ENCODE measurements around the gene ECE1. TPM values are rescaled to one million over a fixed set of nuclear protein-coding genes. Genes with fewer than 3 reads are reported as not detected.

The ECE1 gene
- total and polyA plus RNA-seq, 2 of the 13 experiments (the other 11 are each of a cell fraction or from before 2014, with no cell fraction given): 13.5 to 21.2 TPM

DNA sequence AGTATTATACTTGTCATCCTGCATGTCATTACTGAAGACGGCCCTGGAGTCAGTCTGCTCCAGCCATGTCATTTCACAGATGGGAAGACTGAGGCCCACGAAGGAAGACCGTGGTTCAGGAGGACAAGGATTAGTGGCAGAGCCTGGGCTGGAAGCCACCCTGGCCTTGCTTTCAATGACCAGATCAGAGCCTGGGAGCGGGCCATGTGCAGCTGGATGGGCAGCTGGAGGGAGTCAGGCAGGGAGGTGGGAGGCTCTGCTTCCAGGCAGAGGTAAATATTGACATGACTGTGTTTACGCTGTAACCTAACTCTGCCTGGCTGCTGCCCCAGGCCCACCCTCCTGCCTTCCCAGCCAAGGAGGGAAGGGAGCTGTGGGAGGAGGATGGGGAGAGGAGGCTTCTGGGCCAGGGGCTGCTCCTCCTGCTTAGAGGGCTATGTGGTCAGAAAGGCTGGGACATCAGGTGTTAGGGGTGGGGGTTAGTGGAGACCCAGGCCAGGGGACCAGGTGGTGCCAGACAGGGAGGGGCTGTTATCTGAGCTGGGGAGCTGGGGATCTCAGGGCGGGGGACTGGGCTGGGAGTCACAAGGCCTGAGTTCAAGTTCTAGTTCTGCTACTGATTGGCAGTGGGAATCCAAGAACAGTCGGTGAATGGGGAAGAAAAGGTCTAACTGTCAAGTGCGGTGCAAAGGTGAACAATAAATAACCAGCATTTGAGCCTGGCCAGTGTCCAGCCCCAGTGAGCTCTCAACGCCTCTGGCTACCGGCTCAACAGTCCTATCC, 48.5 kb upstream of the ECE1 start (continued):
- TF ChIP-seq, protein P1, sequence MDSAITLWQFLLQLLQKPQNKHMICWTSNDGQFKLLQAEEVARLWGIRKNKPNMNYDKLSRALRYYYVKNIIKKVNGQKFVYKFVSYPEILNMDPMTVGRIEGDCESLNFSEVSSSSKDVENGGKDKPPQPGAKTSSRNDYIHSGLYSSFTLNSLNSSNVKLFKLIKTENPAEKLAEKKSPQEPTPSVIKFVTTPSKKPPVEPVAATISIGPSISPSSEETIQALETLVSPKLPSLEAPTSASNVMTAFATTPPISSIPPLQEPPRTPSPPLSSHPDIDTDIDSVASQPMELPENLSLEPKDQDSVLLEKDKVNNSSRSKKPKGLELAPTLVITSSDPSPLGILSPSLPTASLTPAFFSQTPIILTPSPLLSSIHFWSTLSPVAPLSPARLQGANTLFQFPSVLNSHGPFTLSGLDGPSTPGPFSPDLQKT (CRISPR knock-in tag; IDR thresholded peaks at IDR 0.05; ENCODE audit: borderline replicate concordance): no peak
- TF ChIP-seq DNMT1 (CRISPR knock-in tag; IDR thresholded peaks at IDR 0.05) (0 out of 2 replicates have a peak, but pooled peaks have one; percentile 30), ZFP62 (CRISPR knock-in tag; IDR thresholded peaks at IDR 0.05) (no peak), ATF7-NPFF (CRISPR knock-in tag; IDR thresholded peaks at IDR 0.05; ENCODE audit: low read depth) (no peak; the same call in 1 of the 2 replicates), ZNF335 (CRISPR knock-in tag; IDR thresholded peaks at IDR 0.05) (peak; percentile 36), MXI1 (IDR thresholded peaks at IDR 0.05; ENCODE audit: borderline replicate concordance, low read depth, low read length) (peak; percentile 97; the same call in 2 of the 3 replicates), ZNF350 (CRISPR knock-in tag; IDR thresholded peaks at IDR 0.05; ENCODE audit: borderline replicate concordance, low read depth) (peak; percentile 86), KLF15 (CRISPR knock-in tag; IDR thresholded peaks at IDR 0.05; ENCODE audit: borderline replicate concordance) (no peak)
- TF ChIP-seq, protein P2, sequence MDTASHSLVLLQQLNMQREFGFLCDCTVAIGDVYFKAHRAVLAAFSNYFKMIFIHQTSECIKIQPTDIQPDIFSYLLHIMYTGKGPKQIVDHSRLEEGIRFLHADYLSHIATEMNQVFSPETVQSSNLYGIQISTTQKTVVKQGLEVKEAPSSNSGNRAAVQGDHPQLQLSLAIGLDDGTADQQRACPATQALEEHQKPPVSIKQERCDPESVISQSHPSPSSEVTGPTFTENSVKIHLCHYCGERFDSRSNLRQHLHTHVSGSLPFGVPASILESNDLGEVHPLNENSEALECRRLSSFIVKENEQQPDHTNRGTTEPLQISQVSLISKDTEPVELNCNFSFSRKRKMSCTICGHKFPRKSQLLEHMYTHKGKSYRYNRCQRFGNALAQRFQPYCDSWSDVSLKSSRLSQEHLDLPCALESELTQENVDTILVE (CRISPR knock-in tag; IDR thresholded peaks at IDR 0.05): 0 out of 2 replicates have a peak, but pooled peaks have one; percentile 66
- TF ChIP-seq, protein P3, sequence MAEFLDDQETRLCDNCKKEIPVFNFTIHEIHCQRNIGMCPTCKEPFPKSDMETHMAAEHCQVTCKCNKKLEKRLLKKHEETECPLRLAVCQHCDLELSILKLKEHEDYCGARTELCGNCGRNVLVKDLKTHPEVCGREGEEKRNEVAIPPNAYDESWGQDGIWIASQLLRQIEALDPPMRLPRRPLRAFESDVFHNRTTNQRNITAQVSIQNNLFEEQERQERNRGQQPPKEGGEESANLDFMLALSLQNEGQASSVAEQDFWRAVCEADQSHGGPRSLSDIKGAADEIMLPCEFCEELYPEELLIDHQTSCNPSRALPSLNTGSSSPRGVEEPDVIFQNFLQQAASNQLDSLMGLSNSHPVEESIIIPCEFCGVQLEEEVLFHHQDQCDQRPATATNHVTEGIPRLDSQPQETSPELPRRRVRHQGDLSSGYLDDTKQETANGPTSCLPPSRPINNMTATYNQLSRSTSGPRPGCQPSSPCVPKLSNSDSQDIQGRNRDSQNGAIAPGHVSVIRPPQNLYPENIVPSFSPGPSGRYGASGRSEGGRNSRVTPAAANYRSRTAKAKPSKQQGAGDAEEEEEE (CRISPR knock-in tag; IDR thresholded peaks at IDR 0.05; ENCODE audit: borderline replicate concordance): no peak
- TF ChIP-seq, protein P4, sequence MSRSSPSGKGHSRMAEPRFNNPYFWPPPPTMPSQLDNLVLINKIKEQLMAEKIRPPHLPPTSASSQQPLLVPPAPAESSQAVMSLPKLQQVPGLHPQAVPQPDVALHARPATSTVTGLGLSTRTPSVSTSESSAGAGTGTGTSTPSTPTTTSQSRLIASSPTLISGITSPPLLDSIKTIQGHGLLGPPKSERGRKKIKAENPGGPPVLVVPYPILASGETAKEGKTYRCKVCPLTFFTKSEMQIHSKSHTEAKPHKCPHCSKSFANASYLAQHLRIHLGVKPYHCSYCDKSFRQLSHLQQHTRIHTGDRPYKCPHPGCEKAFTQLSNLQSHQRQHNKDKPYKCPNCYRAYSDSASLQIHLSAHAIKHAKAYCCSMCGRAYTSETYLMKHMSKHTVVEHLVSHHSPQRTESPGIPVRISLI (CRISPR knock-in tag; IDR thresholded peaks at IDR 0.05; ENCODE audit: borderline replicate concordance): peak; percentile 63; the same call in 1 of the 2 replicates
- TF ChIP-seq, protein P5, sequence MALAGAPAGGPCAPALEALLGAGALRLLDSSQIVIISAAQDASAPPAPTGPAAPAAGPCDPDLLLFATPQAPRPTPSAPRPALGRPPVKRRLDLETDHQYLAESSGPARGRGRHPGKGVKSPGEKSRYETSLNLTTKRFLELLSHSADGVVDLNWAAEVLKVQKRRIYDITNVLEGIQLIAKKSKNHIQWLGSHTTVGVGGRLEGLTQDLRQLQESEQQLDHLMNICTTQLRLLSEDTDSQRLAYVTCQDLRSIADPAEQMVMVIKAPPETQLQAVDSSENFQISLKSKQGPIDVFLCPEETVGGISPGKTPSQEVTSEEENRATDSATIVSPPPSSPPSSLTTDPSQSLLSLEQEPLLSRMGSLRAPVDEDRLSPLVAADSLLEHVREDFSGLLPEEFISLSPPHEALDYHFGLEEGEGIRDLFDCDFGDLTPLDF (CRISPR knock-in tag; IDR thresholded peaks at IDR 0.05): no peak
- TF ChIP-seq, protein P6, sequence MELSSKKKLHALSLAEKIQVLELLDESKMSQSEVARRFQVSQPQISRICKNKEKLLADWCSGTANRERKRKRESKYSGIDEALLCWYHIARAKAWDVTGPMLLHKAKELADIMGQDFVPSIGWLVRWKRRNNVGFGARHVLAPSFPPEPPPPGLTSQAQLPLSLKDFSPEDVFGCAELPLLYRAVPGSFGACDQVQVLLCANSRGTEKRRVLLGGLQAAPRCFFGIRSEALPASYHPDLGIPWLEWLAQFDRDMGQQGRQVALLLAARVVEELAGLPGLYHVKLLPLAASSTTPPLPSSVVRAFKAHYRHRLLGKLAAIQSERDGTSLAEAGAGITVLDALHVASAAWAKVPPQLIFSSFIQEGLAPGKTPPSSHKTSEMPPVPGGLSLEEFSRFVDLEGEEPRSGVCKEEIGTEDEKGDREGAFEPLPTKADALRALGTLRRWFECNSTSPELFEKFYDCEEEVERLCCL (CRISPR knock-in tag; IDR thresholded peaks at IDR 0.05; ENCODE audit: borderline replicate concordance): no peak
- TF ChIP-seq, protein P7, sequence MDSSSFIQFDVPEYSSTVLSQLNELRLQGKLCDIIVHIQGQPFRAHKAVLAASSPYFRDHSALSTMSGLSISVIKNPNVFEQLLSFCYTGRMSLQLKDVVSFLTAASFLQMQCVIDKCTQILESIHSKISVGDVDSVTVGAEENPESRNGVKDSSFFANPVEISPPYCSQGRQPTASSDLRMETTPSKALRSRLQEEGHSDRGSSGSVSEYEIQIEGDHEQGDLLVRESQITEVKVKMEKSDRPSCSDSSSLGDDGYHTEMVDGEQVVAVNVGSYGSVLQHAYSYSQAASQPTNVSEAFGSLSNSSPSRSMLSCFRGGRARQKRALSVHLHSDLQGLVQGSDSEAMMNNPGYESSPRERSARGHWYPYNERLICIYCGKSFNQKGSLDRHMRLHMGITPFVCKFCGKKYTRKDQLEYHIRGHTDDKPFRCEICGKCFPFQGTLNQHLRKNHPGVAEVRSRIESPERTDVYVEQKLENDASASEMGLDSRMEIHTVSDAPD (CRISPR knock-in tag; IDR thresholded peaks at IDR 0.05): peak; percentile 94

Data from HepG2 (cell line).